Activated naive CD8-positive, alpha-beta T cell treated with anti-CD3 and anti-CD28 coated beads, Interleukin-2, amount 50 U/mL, for 24 hours (primary cell): Measurements from ENCODE around the gene DPH5.
"Not testable (repeated sequence)": the region's sequence is repeated elsewhere in the genome, so short reads cannot be mapped to it uniquely, and the experiment has no call there.

ENCODE experiments used
- ATAC-seq: fragments of 150-1000 bp; cut with Tn5 transposase; one replicate; pipeline ENCODE4 v1.10.0; 2021
- DNase-seq: peaks from one replicate; pipeline ENCODE4 v3.0.0; 2021
- H3K27ac Mint-ChIP-seq: one replicate; pipeline ENCODE4 v1.8.0; 2021; ENCODE audit warnings: mild to moderate bottlenecking, mixed read lengths
- H3K27me3 Mint-ChIP-seq: one replicate; pipeline ENCODE4 v1.8.0; 2021; ENCODE audit warnings: mixed read lengths
- H3K36me3 Mint-ChIP-seq: one replicate; pipeline ENCODE4 v1.8.0; 2021; ENCODE audit warnings: low read depth, mixed read lengths
- H3K4me1 Mint-ChIP-seq: one replicate; pipeline ENCODE4 v1.8.0; 2021; ENCODE audit warnings: mixed read lengths
- H3K4me3 Mint-ChIP-seq: one replicate; pipeline ENCODE4 v1.8.0; 2021; ENCODE audit warnings: mild to moderate bottlenecking, moderate library complexity, mixed read lengths
- H3K9me3 Mint-ChIP-seq: one replicate; pipeline ENCODE4 v1.8.0; 2021; ENCODE audit warnings: mixed read lengths

DPH5 gene

GRCh38 chr1:101044259-101044658, 18.7 kb upstream of the DPH5 start:
- Mint-ChIP-seq H3K9me3 (peaks cover 10% of the 10 kb centered on the region), H3K4me3 (no peak overlapping the region), H3K4me1 (peaks cover 10% of the 10 kb centered on the region), H3K27ac (no peak overlapping the region), H3K36me3 (peaks cover 16% of the 10 kb centered on the region), H3K27me3 (no peaks in the 10 kb centered on the region)
- DNase-seq (no peak), ATAC-seq (no peak)

GRCh38 chr1:101043776-101044175, 18.2 kb upstream of the DPH5 start:
- DNase-seq (no peak), ATAC-seq (peak; percentile 52)
- peaks cover 16% of the 10 kb centered on the region for H3K36me3 Mint-ChIP-seq
- H3K27ac Mint-ChIP-seq, result no peak overlapping the region
- H3K9me3 Mint-ChIP-seq, result peaks cover 13% of the 10 kb centered on the region
- no peaks in the 10 kb centered on the region for H3K27me3 Mint-ChIP-seq
- H3K4me1 Mint-ChIP-seq, result peaks cover 13% of the 10 kb centered on the region
- H3K4me3 Mint-ChIP-seq, result no peak overlapping the region

DNA sequence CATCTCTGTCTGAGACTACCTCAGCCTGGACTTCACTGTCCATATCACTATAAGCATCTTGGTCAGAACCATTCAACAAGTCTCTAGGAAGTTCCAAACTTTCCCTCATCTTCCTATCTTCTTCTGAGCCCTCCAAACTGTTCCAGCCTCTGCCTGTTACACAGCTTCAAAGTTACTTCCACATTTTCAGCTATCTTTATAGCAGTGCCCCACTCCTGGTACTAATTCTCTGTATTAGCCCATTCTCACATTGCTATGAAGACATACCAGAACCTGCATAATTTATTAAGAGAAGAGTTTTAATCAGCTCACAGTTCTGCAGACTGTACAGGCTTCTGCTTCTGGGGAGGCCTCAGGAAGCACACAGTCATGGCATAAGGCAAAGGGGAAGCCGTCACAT, 15.7 kb upstream of the DPH5 start:
- Mint-ChIP-seq H3K4me1 (peaks cover 22% of the 10 kb centered on the region), H3K9me3 (peaks cover 18% of the 10 kb centered on the region), H3K36me3 (peaks cover 35% of the 10 kb centered on the region), H3K27me3 (no peaks in the 10 kb centered on the region), H3K4me3 (no peak overlapping the region), H3K27ac (no peak overlapping the region)
- ATAC-seq (no peak), DNase-seq (no peak)

GRCh38 chr1:101040666-101041065, 15.1 kb upstream of the DPH5 start:
- Mint-ChIP-seq H3K9me3 (peaks cover 18% of the 10 kb centered on the region), H3K27ac (no peak overlapping the region), H3K36me3 (peaks cover 34% of the 10 kb centered on the region), H3K4me3 (no peak overlapping the region), H3K27me3 (no peaks in the 10 kb centered on the region), H3K4me1 (peaks cover 28% of the 10 kb centered on the region)
- DNase-seq (no peak), ATAC-seq (no peak)

GRCh38 chr1:101039245-101039644, 13.7 kb upstream of the DPH5 start:
- DNase-seq, result no peak
- Mint-ChIP-seq H3K27me3 (no peaks in the 10 kb centered on the region), H3K36me3 (peaks cover 26% of the 10 kb centered on the region), H3K9me3 (peaks cover 18% of the 10 kb centered on the region), H3K4me1 (peaks cover 35% of the 10 kb centered on the region), H3K4me3 (no peak overlapping the region), H3K27ac (no peak overlapping the region)
- no peak for ATAC-seq

DNA sequence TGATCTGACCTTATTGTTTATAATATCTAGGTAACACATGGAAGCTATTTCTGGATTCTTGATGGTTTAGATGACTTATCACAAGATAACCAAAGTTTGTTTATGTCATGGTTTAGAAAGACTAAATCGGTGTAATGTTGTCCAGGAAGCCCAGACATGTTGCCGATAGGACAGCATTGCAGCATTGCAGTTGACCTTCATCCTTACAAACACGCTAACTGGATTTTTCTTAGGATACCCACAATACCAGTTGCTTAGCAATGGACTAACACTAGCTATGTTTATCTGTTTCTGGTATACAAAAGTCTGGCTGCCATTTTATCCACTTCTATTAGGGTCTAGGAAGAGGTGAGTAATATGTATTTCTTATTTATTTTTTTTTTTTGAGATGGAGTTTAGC, 11.7 kb upstream of the DPH5 start:
- H3K4me1 Mint-ChIP-seq, result peaks cover 45% of the 10 kb centered on the region
- H3K27me3 Mint-ChIP-seq, result no peaks in the 10 kb centered on the region
- H3K27ac Mint-ChIP-seq, result no peak overlapping the region
- no peak for ATAC-seq
- H3K4me3 Mint-ChIP-seq, result no peak overlapping the region
- peaks cover 22% of the 10 kb centered on the region for H3K9me3 Mint-ChIP-seq
- H3K36me3 Mint-ChIP-seq, result peaks cover 36% of the 10 kb centered on the region
- DNase-seq, result no peak

GRCh38 chr1:101033017-101033416, 7.4 kb upstream of the DPH5 start:
- Mint-ChIP-seq H3K27ac (no peak overlapping the region), H3K36me3 (peaks cover 60% of the 10 kb centered on the region), H3K4me1 (peaks cover 64% of the 10 kb centered on the region)

DNA sequence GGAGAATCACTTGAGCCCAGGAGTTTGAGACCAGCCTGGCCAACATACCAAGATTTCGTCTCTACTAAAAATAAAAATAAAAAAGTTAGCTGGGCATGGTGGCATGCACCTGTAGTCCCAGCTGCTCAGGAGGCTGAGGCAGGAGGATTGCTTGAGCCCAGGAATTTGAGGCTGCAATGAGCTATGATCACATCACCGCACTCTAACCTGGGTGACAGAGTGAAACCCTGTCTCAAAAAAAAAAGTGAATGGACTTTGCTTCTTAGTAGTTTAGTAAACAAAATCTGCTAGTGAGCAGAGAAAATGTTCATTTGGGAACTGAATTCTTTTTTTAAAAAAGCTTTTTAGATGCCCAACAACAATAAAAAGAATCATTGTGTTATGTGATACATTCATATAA, 6.5 kb upstream of the DPH5 start:
- not testable (repeated sequence) for H3K27ac Mint-ChIP-seq, H3K27me3 Mint-ChIP-seq, H3K4me3 Mint-ChIP-seq, DNase-seq, ATAC-seq, H3K9me3 Mint-ChIP-seq
- Mint-ChIP-seq H3K4me1 (peaks cover 70% of the 10 kb centered on the region), H3K36me3 (peaks cover 62% of the 10 kb centered on the region)

More at GRCh38 chr1:101033017-101033416, 7.4 kb upstream of the DPH5 start:
- Mint-ChIP-seq H3K9me3 (peaks cover 7% of the 10 kb centered on the region), H3K4me3 (no peak overlapping the region), H3K27me3 (no peaks in the 10 kb centered on the region)
- DNase-seq (no peak), ATAC-seq (no peak)

DNA sequence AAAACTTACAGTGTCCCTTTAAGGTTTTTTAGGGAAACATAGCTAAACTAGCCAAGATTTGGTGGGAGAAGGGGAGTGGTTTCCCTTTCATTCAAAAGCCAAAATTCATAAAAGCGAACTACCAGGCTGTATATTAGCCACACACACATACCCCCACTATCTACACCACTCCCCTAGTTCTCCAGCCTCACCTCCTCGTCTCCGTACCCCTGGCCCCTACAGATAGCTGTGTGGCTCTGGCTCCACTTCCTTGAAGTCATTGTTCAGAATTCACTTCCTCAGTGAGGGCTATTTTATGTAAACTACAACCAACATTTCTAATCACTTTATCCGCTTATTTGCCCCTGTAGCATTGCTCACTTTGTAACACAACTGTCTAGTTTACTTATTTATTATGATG, 5.3 kb upstream of the DPH5 start:
- H3K27ac Mint-ChIP-seq, result peak overlapping the region; percentile 16
- peaks cover 64% of the 10 kb centered on the region for H3K36me3 Mint-ChIP-seq
- H3K9me3 Mint-ChIP-seq, result peaks cover 4% of the 10 kb centered on the region
- ATAC-seq (no peak), DNase-seq (no peak)
- peaks cover 72% of the 10 kb centered on the region for H3K4me1 Mint-ChIP-seq
- no peaks in the 10 kb centered on the region for H3K27me3 Mint-ChIP-seq
- no peak overlapping the region for H3K4me3 Mint-ChIP-seq

DNA sequence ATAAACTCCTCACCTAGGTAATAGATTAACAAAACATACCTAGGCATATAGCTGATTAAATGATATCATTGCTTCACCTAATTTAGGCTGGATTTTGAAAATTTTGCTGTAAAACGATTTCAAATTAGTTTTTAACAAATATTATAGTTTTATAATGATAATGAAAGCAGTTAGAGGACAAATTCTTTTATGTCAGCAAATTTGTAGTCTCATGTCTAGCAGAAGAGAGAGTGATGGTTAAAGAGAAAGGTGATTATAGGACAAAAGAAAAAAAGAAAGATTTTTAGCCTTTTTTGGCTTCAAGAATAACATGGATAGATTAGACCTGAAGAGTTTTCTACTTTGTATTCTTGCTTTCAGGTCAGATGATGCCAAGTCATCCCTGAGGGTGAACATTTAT, 3.6 kb upstream of the DPH5 start:
- peaks cover 65% of the 10 kb centered on the region for H3K36me3 Mint-ChIP-seq
- DNase-seq (no peak), ATAC-seq (no peak)
- H3K27me3 Mint-ChIP-seq, result no peaks in the 10 kb centered on the region
- peaks cover 70% of the 10 kb centered on the region for H3K4me1 Mint-ChIP-seq
- H3K9me3 Mint-ChIP-seq, result peaks cover 4% of the 10 kb centered on the region
- H3K27ac Mint-ChIP-seq, result no peak overlapping the region
- H3K4me3 Mint-ChIP-seq, result peak overlapping the region; percentile 100

DNA sequence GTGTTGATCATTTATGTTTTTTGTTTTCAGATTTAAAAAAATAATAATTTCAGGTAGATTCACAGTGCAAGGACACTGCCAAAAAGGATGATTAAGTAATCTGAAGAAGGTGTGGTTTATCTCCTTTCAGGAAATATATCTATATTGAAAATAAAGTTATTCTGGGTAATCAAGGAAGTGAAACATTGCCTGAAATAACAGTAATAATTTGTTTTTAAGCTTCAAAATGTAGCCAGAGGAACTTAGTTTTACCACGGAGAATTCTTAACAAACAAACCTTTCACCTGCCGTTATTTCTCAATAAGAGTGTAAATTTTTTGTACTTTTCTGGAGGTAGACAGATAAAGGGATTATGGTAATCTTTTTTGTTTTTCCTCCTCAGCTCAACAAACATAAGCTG, 2.9 kb upstream of the DPH5 start:
- DNase-seq (no peak), ATAC-seq (no peak)
- Mint-ChIP-seq H3K4me3 (peak overlapping the region; percentile 100), H3K36me3 (peaks cover 69% of the 10 kb centered on the region), H3K4me1 (peaks cover 73% of the 10 kb centered on the region), H3K27me3 (no peaks in the 10 kb centered on the region), H3K27ac (no peak overlapping the region), H3K9me3 (peaks cover 4% of the 10 kb centered on the region)

DNA sequence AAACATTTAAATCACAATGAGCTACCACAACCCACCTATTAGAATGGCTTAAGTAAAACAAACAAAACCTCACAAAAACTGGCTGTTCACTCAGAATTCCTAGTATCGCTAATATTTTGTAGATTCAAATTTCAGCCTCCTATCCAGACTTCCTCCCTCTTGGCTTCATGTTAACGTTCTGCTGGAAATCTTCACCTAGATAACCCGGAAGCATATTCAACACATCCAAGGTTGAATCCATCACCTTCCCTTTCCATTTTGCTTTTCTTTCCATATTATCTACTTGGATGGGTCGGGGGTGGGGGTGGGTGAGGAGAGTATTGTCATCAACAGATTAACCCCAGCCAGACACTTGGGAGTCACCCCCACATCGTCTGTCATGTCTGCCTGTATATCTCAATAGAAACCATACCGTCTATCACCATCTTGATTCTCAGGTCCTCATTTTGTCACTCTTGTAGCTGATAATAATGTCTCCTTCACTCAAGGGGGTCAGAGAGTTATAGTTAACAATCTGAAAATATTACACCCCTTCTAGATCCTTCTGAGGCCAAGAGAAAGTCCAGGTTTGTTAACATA, 1.7 kb upstream of the DPH5 start:
- H3K4me3 Mint-ChIP-seq, result peak overlapping the region; percentile 100
- ATAC-seq, result no peak
- H3K27me3 Mint-ChIP-seq, result no peaks in the 10 kb centered on the region
- H3K27ac Mint-ChIP-seq, result peak overlapping the region; percentile 39
- H3K36me3 Mint-ChIP-seq, result peaks cover 69% of the 10 kb centered on the region
- no peaks in the 10 kb centered on the region for H3K9me3 Mint-ChIP-seq
- DNase-seq, result no peak
- H3K4me1 Mint-ChIP-seq, result peaks cover 77% of the 10 kb centered on the region

GRCh38 chr1:101026430-101026788, 825 bp upstream of the DPH5 start:
- Mint-ChIP-seq H3K36me3 (peaks cover 68% of the 10 kb centered on the region), H3K4me3 (peak overlapping the region; percentile 100), H3K27ac (peak overlapping the region; percentile 99), H3K27me3 (no peaks in the 10 kb centered on the region), H3K4me1 (peaks cover 76% of the 10 kb centered on the region), H3K9me3 (no peaks in the 10 kb centered on the region)
- ATAC-seq (no peak), DNase-seq (no peak)

- DNase-seq (peak; percentile 21), ATAC-seq (peak; percentile 47)
- Mint-ChIP-seq H3K4me1 (peaks cover 77% of the 10 kb centered on the region), H3K9me3 (no peaks in the 10 kb centered on the region), H3K4me3 (peak overlapping the region; percentile 100), H3K27me3 (no peaks in the 10 kb centered on the region), H3K36me3 (peaks cover 71% of the 10 kb centered on the region), H3K27ac (peak overlapping the region; percentile 99)
Observed at GRCh38 chr1:101025283-101025656, 314 bp downstream of the DPH5 start.

GRCh38 chr1:101022294-101022693, 3.3 kb downstream of the DPH5 start:
- no peak for DNase-seq
- Mint-ChIP-seq H3K4me1 (peaks cover 51% of the 10 kb centered on the region), H3K4me3 (no peak overlapping the region)

GRCh38 chr1:101017448-101017847, 8.1 kb downstream of the DPH5 start:
- H3K4me1 Mint-ChIP-seq, result peaks cover 23% of the 10 kb centered on the region
- H3K9me3 Mint-ChIP-seq, result no peaks in the 10 kb centered on the region
- H3K36me3 Mint-ChIP-seq, result peaks cover 72% of the 10 kb centered on the region
- H3K27me3 Mint-ChIP-seq, result no peaks in the 10 kb centered on the region
- ATAC-seq, result no peak
- no peak overlapping the region for H3K4me3 Mint-ChIP-seq
- no peak overlapping the region for H3K27ac Mint-ChIP-seq
- no peak for DNase-seq

More at GRCh38 chr1:101022294-101022693, 3.3 kb downstream of the DPH5 start:
- Mint-ChIP-seq H3K27ac (no peak overlapping the region), H3K27me3 (no peaks in the 10 kb centered on the region), H3K36me3 (peaks cover 68% of the 10 kb centered on the region), H3K9me3 (no peaks in the 10 kb centered on the region)
- no peak for ATAC-seq
